ENCODE results near the gene TMEM135.

Gene TMEM135

DNA sequence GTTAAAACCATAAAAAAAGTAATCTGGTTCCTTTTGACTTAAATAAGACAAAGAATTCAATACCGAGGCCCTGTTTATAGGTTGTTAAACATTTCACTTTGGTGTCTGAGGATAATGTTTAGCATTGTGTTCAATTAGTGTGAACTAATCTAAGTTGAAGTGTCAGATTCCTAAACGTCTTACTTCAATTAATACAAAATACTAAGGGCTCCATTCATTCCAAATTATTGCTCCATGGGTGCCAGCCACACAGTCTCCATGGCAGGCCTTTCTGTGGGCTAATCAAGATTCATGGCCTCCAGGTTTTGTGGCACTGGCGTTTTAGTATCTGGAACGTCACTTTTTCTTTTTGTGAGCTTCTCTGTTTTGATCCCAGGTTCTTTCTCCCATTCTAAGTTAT, 89.4 kb downstream of the TMEM135 start:
- no peak overlapping the region for H3K27ac ChIP-seq (ENCODE audit: low read length)
- no peaks in the 10 kb centered on the region for H3K9me3 ChIP-seq (ENCODE audit: control insufficient read depth, low read depth, low read length)
- H3K4me1 ChIP-seq (ENCODE audit: control insufficient read depth, low read depth, low read length), result no peaks in the 10 kb centered on the region
- no peak overlapping the region for H3K4me3 ChIP-seq (ENCODE audit: low read length)
- no peak overlapping the region for H3K9ac ChIP-seq (ENCODE audit: low read length)
- H3K27me3 ChIP-seq (ENCODE audit: control insufficient read depth, insufficient read depth, low read length), result no peaks in the 10 kb centered on the region
- no peaks in the 10 kb centered on the region for H3K36me3 ChIP-seq (ENCODE audit: control insufficient read depth, low read depth, low read length)

GRCh38 chr11:87128372-87128771, 90.6 kb downstream of the TMEM135 start:
- Histone ChIP-seq H3K27ac (ENCODE audit: low read length) (no peak overlapping the region), H3K4me3 (ENCODE audit: low read length) (no peak overlapping the region), H3K27me3 (ENCODE audit: control insufficient read depth, insufficient read depth, low read length) (no peaks in the 10 kb centered on the region), H3K9ac (ENCODE audit: low read length) (no peak overlapping the region), H3K4me1 (ENCODE audit: control insufficient read depth, low read depth, low read length) (no peaks in the 10 kb centered on the region), H3K36me3 (ENCODE audit: control insufficient read depth, low read depth, low read length) (no peaks in the 10 kb centered on the region), H3K9me3 (ENCODE audit: control insufficient read depth, low read depth, low read length) (no peaks in the 10 kb centered on the region)

- Histone ChIP-seq H3K9me3 (ENCODE audit: control insufficient read depth, low read depth, low read length) (peaks cover 10% of the 10 kb centered on the region), H3K4me1 (ENCODE audit: control insufficient read depth, low read depth, low read length) (no peaks in the 10 kb centered on the region), H3K9ac (ENCODE audit: low read length) (no peak overlapping the region), H3K36me3 (ENCODE audit: control insufficient read depth, low read depth, low read length) (no peaks in the 10 kb centered on the region), H3K27ac (ENCODE audit: low read length) (no peak overlapping the region), H3K27me3 (ENCODE audit: control insufficient read depth, insufficient read depth, low read length) (no peaks in the 10 kb centered on the region), H3K4me3 (ENCODE audit: low read length) (no peak overlapping the region)
Measured at GRCh38 chr11:87134524-87135106, 96.9 kb downstream of the TMEM135 start.

- H3K4me3 ChIP-seq (ENCODE audit: low read length), result no peak overlapping the region
- H3K27ac ChIP-seq (ENCODE audit: low read length), result no peak overlapping the region
- H3K9ac ChIP-seq (ENCODE audit: low read length), result no peak overlapping the region
- H3K9me3 ChIP-seq (ENCODE audit: control insufficient read depth, low read depth, low read length), result peaks cover 10% of the 10 kb centered on the region
- no peaks in the 10 kb centered on the region for H3K36me3 ChIP-seq (ENCODE audit: control insufficient read depth, low read depth, low read length)
- no peaks in the 10 kb centered on the region for H3K4me1 ChIP-seq (ENCODE audit: control insufficient read depth, low read depth, low read length)
- no peaks in the 10 kb centered on the region for H3K27me3 ChIP-seq (ENCODE audit: control insufficient read depth, insufficient read depth, low read length)
Measured at GRCh38 chr11:87136236-87136635, 98.5 kb downstream of the TMEM135 start.

GRCh38 chr11:87137711-87138110, 100.0 kb downstream of the TMEM135 start:
- Histone ChIP-seq H3K4me3 (ENCODE audit: low read length) (no peak overlapping the region), H3K27me3 (ENCODE audit: control insufficient read depth, insufficient read depth, low read length) (no peaks in the 10 kb centered on the region), H3K36me3 (ENCODE audit: control insufficient read depth, low read depth, low read length) (no peaks in the 10 kb centered on the region)

GRCh38 chr11:87139475-87139874, 101.7 kb downstream of the TMEM135 start:
- no peak overlapping the region for H3K4me3 ChIP-seq (ENCODE audit: low read length)
- H3K9me3 ChIP-seq (ENCODE audit: control insufficient read depth, low read depth, low read length), result peaks cover 10% of the 10 kb centered on the region
- H3K36me3 ChIP-seq (ENCODE audit: control insufficient read depth, low read depth, low read length), result no peaks in the 10 kb centered on the region
- H3K9ac ChIP-seq (ENCODE audit: low read length), result no peak overlapping the region
- H3K27me3 ChIP-seq (ENCODE audit: control insufficient read depth, insufficient read depth, low read length), result no peaks in the 10 kb centered on the region
- H3K27ac ChIP-seq (ENCODE audit: low read length), result no peak overlapping the region
- peaks cover 4% of the 10 kb centered on the region for H3K4me1 ChIP-seq (ENCODE audit: control insufficient read depth, low read depth, low read length)

More at GRCh38 chr11:87137711-87138110, 100.0 kb downstream of the TMEM135 start:
- no peak overlapping the region for H3K9ac ChIP-seq (ENCODE audit: low read length)
- H3K27ac ChIP-seq (ENCODE audit: low read length), result no peak overlapping the region
- H3K4me1 ChIP-seq (ENCODE audit: control insufficient read depth, low read depth, low read length), result no peaks in the 10 kb centered on the region
- peaks cover 10% of the 10 kb centered on the region for H3K9me3 ChIP-seq (ENCODE audit: control insufficient read depth, low read depth, low read length)

DNA sequence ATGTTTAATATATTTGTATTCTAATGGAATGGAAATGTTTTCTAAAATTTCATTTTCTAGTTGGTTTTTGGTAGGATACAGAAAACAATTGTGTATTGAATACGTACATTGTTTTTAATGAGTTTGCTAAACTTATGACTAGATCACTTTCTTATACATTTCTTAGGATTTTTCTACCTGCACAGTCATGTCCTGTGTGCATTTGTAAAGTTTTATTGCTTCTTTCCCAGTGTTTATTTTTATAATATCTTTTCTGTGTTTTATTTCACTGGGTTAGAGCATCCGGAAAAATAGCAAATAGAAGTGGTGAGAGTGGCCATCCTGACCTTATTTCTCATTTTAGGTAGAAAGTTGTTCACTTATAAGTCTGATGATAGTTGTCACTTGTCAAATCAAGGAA, 103.6 kb downstream of the TMEM135 start:
- no peaks in the 10 kb centered on the region for H3K36me3 ChIP-seq (ENCODE audit: control insufficient read depth, low read depth, low read length)
- H3K4me3 ChIP-seq (ENCODE audit: low read length), result no peak overlapping the region
- no peak overlapping the region for H3K9ac ChIP-seq (ENCODE audit: low read length)
- peaks cover 10% of the 10 kb centered on the region for H3K9me3 ChIP-seq (ENCODE audit: control insufficient read depth, low read depth, low read length)
- no peaks in the 10 kb centered on the region for H3K27me3 ChIP-seq (ENCODE audit: control insufficient read depth, insufficient read depth, low read length)
- peaks cover 4% of the 10 kb centered on the region for H3K4me1 ChIP-seq (ENCODE audit: control insufficient read depth, low read depth, low read length)
- no peak overlapping the region for H3K27ac ChIP-seq (ENCODE audit: low read length)

- H3K9ac ChIP-seq (ENCODE audit: low read length), result no peak overlapping the region
- no peaks in the 10 kb centered on the region for H3K36me3 ChIP-seq (ENCODE audit: control insufficient read depth, low read depth, low read length)
- peaks cover 10% of the 10 kb centered on the region for H3K9me3 ChIP-seq (ENCODE audit: control insufficient read depth, low read depth, low read length)
- peaks cover 4% of the 10 kb centered on the region for H3K4me1 ChIP-seq (ENCODE audit: control insufficient read depth, low read depth, low read length)
- H3K4me3 ChIP-seq (ENCODE audit: low read length), result no peak overlapping the region
- no peak overlapping the region for H3K27ac ChIP-seq (ENCODE audit: low read length)
- H3K27me3 ChIP-seq (ENCODE audit: control insufficient read depth, insufficient read depth, low read length), result no peaks in the 10 kb centered on the region
Measured at GRCh38 chr11:87141980-87142514, 104.3 kb downstream of the TMEM135 start.

DNA sequence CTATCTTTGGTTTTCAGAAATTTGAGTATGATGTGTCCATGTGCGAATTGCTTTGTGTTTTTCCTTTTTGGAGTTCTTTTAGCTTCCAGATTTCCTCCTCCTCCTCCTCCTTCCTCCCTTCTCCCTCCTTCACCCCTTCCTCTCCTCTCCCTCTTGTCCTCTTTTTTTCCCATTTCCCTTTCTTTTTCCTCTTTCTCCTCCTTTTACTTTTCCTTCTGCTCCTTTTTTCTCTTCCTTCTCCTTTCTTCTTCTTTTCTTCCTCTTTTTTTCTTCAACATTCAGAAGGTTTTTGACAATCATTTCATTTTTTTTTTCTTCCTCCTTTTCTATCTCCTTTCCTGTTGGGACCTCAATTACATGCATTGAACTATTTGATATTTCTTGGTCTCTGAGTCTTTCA, 104.9 kb downstream of the TMEM135 start:
- Histone ChIP-seq H3K36me3 (ENCODE audit: control insufficient read depth, low read depth, low read length) (no peaks in the 10 kb centered on the region), H3K9me3 (ENCODE audit: control insufficient read depth, low read depth, low read length) (peaks cover 10% of the 10 kb centered on the region), H3K9ac (ENCODE audit: low read length) (no peak overlapping the region), H3K4me3 (ENCODE audit: low read length) (no peak overlapping the region), H3K27me3 (ENCODE audit: control insufficient read depth, insufficient read depth, low read length) (no peaks in the 10 kb centered on the region), H3K27ac (ENCODE audit: low read length) (no peak overlapping the region), H3K4me1 (ENCODE audit: control insufficient read depth, low read depth, low read length) (peaks cover 4% of the 10 kb centered on the region)

- Histone ChIP-seq H3K27ac (ENCODE audit: low read length) (no peak overlapping the region), H3K4me1 (ENCODE audit: control insufficient read depth, low read depth, low read length) (peaks cover 4% of the 10 kb centered on the region), H3K27me3 (ENCODE audit: control insufficient read depth, insufficient read depth, low read length) (no peaks in the 10 kb centered on the region), H3K9me3 (ENCODE audit: control insufficient read depth, low read depth, low read length) (peaks cover 9% of the 10 kb centered on the region), H3K9ac (ENCODE audit: low read length) (no peak overlapping the region), H3K4me3 (ENCODE audit: low read length) (no peak overlapping the region), H3K36me3 (ENCODE audit: control insufficient read depth, low read depth, low read length) (no peaks in the 10 kb centered on the region)
Measured at GRCh38 chr11:87143641-87144040, 105.9 kb downstream of the TMEM135 start.

DNA sequence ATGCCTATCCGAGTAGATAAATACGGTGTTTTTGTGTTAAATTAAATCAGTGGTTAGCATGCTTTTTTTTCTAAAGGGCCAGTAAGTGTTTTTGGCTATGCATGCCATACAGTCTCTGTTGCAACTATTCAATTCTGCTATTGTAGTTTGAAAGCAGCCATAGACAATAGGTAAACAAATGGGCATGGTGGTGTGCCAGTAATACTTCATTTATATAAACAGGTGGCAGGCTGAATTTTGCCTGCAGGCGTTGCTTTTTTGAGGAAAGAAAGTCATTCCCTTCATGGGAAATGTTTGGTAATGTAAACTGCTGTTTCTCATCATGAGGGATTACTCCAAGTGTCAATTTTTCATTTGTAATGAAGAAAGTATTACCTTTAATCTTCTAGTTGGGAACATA, 106.5 kb downstream of the TMEM135 start:
- peaks cover 9% of the 10 kb centered on the region for H3K4me1 ChIP-seq (ENCODE audit: control insufficient read depth, low read depth, low read length)
- H3K4me3 ChIP-seq (ENCODE audit: low read length), result no peak overlapping the region
- no peak overlapping the region for H3K27ac ChIP-seq (ENCODE audit: low read length)
- no peaks in the 10 kb centered on the region for H3K27me3 ChIP-seq (ENCODE audit: control insufficient read depth, insufficient read depth, low read length)
- H3K36me3 ChIP-seq (ENCODE audit: control insufficient read depth, low read depth, low read length), result no peaks in the 10 kb centered on the region
- peaks cover 3% of the 10 kb centered on the region for H3K9me3 ChIP-seq (ENCODE audit: control insufficient read depth, low read depth, low read length)
- no peak overlapping the region for H3K9ac ChIP-seq (ENCODE audit: low read length)

GRCh38 chr11:87148749-87149148, 111.0 kb downstream of the TMEM135 start:
- Histone ChIP-seq H3K27ac (ENCODE audit: low read length) (no peak overlapping the region), H3K4me1 (ENCODE audit: control insufficient read depth, low read depth, low read length) (peaks cover 22% of the 10 kb centered on the region), H3K36me3 (ENCODE audit: control insufficient read depth, low read depth, low read length) (no peaks in the 10 kb centered on the region), H3K9ac (ENCODE audit: low read length) (no peak overlapping the region), H3K27me3 (ENCODE audit: control insufficient read depth, insufficient read depth, low read length) (no peaks in the 10 kb centered on the region), H3K4me3 (ENCODE audit: low read length) (no peak overlapping the region), H3K9me3 (ENCODE audit: control insufficient read depth, low read depth, low read length) (no peaks in the 10 kb centered on the region)

Data from iPS-18a (cell line).